Sigmoid colon (tissue), 4 donors: ENCODE data around the gene ASS1.

Experiments
- EP300 ChIP-seq, 4 donors: sonication (generic); formaldehyde crosslinking; IDR thresholded peaks; one replicate each; pipeline ENCODE4 v1.6.1; 2017; ENCODE audit warnings: antibody characterized with exemption in 4 of 4
- TF ChIP-seq, protein P1 (sequence below), 4 experiments: fragments of 450-650 bp in 3 of 4; fragments of 200-600 bp in 1 of 4; IDR thresholded peaks; one replicate each; pipeline ENCODE4 v1.5.1; 2016 to 2019; ENCODE audit warnings: antibody characterized with exemption in 4 of 4, mild to moderate bottlenecking in 3 of 4, moderate library complexity in 2 of 4

DNA sequence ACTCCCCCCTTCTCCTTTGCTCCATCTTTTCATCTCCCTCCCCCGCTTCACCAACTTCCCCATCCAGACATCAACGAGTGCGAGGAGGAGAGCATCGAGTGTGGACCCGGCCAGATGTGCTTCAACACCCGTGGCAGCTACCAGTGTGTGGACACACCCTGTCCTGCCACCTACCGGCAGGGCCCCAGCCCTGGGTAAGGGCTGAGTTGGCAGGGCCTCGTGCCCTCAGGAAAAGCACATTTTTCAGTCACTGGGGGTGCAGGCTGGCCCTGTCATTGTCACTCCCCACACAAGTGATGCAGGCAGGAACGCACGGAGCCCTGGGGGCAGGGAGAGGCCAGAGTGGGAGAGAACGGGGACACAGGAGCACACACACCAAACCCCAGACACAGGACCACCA lies 12.4 kb upstream of the ASS1 start:
- TF ChIP-seq, protein P1, sequence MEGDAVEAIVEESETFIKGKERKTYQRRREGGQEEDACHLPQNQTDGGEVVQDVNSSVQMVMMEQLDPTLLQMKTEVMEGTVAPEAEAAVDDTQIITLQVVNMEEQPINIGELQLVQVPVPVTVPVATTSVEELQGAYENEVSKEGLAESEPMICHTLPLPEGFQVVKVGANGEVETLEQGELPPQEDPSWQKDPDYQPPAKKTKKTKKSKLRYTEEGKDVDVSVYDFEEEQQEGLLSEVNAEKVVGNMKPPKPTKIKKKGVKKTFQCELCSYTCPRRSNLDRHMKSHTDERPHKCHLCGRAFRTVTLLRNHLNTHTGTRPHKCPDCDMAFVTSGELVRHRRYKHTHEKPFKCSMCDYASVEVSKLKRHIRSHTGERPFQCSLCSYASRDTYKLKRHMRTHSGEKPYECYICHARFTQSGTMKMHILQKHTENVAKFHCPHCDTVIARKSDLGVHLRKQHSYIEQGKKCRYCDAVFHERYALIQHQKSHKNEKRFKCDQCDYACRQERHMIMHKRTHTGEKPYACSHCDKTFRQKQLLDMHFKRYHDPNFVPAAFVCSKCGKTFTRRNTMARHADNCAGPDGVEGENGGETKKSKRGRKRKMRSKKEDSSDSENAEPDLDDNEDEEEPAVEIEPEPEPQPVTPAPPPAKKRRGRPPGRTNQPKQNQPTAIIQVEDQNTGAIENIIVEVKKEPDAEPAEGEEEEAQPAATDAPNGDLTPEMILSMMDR (IDR thresholded peaks at IDR 0.05) = no peak
- TF ChIP-seq EP300 (IDR thresholded peaks at IDR 0.05) = no peak
